K562 (cell line): ENCODE measurements around the gene USP28.

ENCODE experiments used
- CTCF ChIP-seq, 3 experiments: IDR thresholded peaks in 2 of 3; conservative IDR thresholded peaks in 1 of 3; 2 replicates each; pipeline ENCODE4 v1.5.1; 2011 to 2012; ENCODE audit warnings: low read length in 3 of 3, mild to moderate bottlenecking in 3 of 3, control low read depth in 2 of 3, improper control_type of control experiment in 1 of 3, inconsistent platforms in 1 of 3, low read depth in 1 of 3, mixed read lengths in 1 of 3, moderate library complexity in 1 of 3; ENCODE audit not compliant: insufficient read depth in 2 of 3
- KLF1 ChIP-seq: fragments of 450-650 bp; IDR thresholded peaks from 2 replicates; pipeline ENCODE4 v1.6.1; 2016; ENCODE audit warnings: missing genetic modification characterization, missing compliant biosample characterization
- SRF ChIP-seq, 2 experiments: fragments of 250-450, 450-650 bp in 1 of 2; sonication (Bioruptor Pico) in 1 of 2; sonication (generic) in 1 of 2; formaldehyde crosslinking; IDR thresholded peaks; 2 replicates each; pipeline versions ENCODE4 v1.5.0 to v1.5.1; 2020 to 2022; ENCODE audit warnings: mild to moderate bottlenecking in 1 of 2, missing genetic modification reagents in 1 of 2
- TF ChIP-seq, protein P1 (sequence below), 2 experiments: fragments of 450-650 bp; conservative IDR thresholded peaks; 2 replicates each; pipeline ENCODE4 v1.6.1; 2017; ENCODE audit warnings: mild to moderate bottlenecking in 2 of 2, moderate library complexity in 2 of 2

DNA sequence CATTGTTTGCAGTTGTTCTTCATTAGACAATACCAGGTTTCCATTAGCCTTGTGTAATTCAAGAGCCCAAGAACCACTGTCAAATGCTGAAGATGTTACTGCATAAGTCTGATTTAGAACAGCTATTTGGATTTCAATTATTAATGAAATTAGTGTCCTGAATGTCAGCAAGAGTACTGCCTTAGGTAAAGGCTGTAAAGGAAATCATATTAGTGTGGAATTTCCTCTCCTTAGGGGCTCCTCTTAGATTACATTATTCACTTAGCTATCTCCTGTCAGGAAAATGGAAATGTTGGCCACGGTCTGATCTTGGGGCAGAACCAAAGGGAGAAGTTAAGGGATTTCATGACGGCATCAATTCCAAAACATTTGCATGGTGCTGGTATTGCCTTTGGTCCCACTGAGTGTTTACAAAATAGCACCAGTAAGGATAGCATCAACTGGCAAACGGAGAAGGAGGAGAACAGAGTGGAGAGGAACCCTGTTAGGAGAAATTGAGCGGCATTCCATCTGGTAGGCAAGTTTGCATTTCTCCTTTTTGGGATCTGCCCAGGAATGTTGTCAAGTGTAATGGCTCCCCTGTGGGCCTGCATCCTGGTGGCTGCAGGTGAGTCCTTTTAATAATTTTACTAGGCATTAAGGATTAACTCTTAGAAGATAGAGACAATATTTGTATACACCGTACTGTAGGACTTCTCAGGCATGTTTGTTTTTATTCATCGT is 29.2 kb upstream of the USP28 start, which contains the start of gene HTR3B:
- TF ChIP-seq CTCF (IDR thresholded peaks at IDR 0.05 in 2 of 3, conservative IDR thresholded peaks at IDR 0.05 in 1 of 3; ENCODE audit: insufficient read depth in 2 of 3, low read depth in 1 of 3, low read length in 3 of 3) = no peak
- TF ChIP-seq KLF1 = no peak
- TF ChIP-seq, protein P1, sequence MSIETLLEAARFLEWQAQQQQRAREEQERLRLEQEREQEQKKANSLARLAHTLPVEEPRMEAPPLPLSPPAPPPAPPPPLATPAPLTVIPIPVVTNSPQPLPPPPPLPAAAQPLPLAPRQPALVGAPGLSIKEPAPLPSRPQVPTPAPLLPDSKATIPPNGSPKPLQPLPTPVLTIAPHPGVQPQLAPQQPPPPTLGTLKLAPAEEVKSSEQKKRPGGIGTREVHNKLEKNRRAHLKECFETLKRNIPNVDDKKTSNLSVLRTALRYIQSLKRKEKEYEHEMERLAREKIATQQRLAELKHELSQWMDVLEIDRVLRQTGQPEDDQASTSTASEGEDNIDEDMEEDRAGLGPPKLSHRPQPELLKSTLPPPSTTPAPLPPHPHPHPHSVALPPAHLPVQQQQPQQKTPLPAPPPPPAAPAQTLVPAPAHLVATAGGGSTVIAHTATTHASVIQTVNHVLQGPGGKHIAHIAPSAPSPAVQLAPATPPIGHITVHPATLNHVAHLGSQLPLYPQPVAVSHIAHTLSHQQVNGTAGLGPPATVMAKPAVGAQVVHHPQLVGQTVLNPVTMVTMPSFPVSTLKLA (conservative IDR thresholded peaks at IDR 0.05) = no peak
- no peak for TF ChIP-seq SRF (CRISPR knock-in tag; IDR thresholded peaks at IDR 0.05)
